ENCODE results near the gene CRTC1. TPM values are rescaled to one million over a fixed set of nuclear protein-coding genes. Genes with fewer than 3 reads are reported as not detected.

The CRTC1 gene
- total RNA-seq, 4 donors from 2014 or later, result 2.8 to 8.8 (median 3.7) TPM

DNA sequence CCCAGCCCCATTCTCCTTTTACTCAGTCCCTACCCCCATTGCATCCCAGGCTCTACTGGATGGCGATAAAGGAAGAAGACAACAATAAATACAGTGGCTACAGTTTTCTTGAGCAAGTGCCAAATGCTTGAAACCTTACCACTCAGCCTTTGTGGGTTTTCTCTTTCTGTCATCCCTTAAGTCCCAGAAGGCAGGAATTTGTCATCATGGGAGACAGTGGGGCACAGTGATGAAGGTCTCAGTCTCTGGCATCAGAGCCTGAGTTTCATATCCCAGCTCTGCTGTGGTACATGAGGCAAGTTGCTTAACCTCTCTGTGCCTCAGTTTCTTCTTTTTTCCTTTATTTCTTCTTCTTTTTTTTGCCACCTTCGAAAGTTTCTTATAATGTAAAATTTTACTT, 112.8 kb downstream of the CRTC1 start:
- Histone ChIP-seq H3K27me3 (peaks cover 38 to 47% (median 38%) of the 10 kb centered on the region in 3 donors), H3K36me3 (no peaks in the 10 kb centered on the region), H3K27ac (no peak overlapping the region), H3K4me3 (no peak overlapping the region), H3K9me3 (no peaks in the 10 kb centered on the region), H3K4me1 (peaks cover 0 to under 1% of the 10 kb centered on the region in 2 donors)
- intact Hi-C loops (cut with DNase I; ENCODE audit: low total_unique reads) (no loop called here), in situ Hi-C loops (cut with MboI; ENCODE audit: low sequenced_read_pairs in 4 of 4) (no loop called here)
- DNase-seq (no peak), ATAC-seq (no peak)
- TF ChIP-seq POLR2A (IDR thresholded peaks at IDR 0.05), result no peak

DNA sequence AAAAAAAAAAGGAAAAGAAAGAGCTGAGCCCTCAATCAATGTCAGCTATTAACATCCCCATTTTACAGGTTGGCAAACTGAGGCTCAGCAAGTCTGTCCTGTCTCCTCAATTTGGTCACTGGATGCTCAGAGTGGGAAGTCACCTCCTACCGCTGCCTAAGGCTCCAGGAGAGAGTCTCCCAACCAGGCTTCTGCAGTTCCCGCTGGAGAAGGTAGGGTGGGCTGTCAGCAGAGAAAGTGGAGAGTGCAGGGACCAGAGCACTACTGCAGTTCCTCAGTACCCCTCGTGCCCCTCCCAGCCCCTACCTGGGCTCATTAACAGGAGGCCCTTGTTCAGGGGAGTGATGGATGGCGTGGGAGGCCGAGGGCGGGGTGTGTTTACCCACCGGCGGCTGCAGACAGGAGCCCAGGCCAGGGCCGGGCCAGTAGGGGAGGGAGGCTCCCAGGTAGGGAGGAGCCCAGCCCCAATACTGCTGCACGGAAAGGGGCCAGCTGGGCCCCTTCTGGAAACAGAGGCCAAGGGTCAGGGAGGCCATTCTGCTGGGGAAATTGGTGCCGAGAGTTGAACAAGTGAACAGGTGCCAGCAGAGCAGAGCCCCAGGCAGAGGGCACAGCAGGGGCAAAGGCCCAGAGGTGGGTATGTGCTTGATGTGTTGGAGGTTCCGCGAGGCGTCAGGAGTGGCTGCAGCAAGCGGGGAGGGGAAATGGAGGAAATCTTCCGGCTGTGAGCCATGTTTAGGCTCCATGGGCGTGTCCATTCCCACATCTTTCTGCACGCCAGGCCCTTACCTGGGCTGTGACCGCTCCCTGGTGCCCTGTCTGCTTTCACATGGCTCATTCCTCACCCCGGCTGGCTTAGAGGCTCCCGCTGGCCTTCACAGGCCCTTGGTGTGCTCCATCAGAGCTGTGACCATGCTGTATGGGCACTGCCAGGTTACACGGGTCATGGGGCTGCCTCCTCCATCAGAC, 115.2 kb downstream of the CRTC1 start:
- DNase-seq (no peak), ATAC-seq (no peak)
- Histone ChIP-seq H3K27ac (no peak overlapping the region), H3K27me3 (peaks cover 19 to 35% (median 24%) of the 10 kb centered on the region in 3 donors), H3K4me3 (no peak overlapping the region), H3K9me3 (no peaks in the 10 kb centered on the region), H3K4me1 (no peaks in the 10 kb centered on the region), H3K36me3 (no peaks in the 10 kb centered on the region)
- no peak for TF ChIP-seq CTCF (IDR thresholded peaks at IDR 0.05 in 4 of 5, conservative IDR thresholded peaks at IDR 0.05 in 1 of 5)
- in situ Hi-C loops (cut with MboI; ENCODE audit: low sequenced_read_pairs in 4 of 4) (no loop called here), intact Hi-C loops (cut with DNase I; ENCODE audit: low total_unique reads) (no loop called here)

GRCh38 chr19:18799389-18799970, 116.0 kb downstream of the CRTC1 start:
- no peak overlapping the region for H3K4me3 ChIP-seq
- DNase-seq (no peak), ATAC-seq (no peak)
- H3K27me3 ChIP-seq, result peaks cover 19 to 37% (median 24%) of the 10 kb centered on the region in 3 donors
- H3K27ac ChIP-seq, result no peak overlapping the region
- no peak for TF ChIP-seq CTCF (IDR thresholded peaks at IDR 0.05 in 4 of 5, conservative IDR thresholded peaks at IDR 0.05 in 1 of 5)
- no peak for TF ChIP-seq POLR2A (IDR thresholded peaks at IDR 0.05)
- intact Hi-C loops (cut with DNase I; ENCODE audit: low total_unique reads) (no loop called here), in situ Hi-C loops (cut with MboI; ENCODE audit: low sequenced_read_pairs in 4 of 4) (no loop called here)
- H3K9me3 ChIP-seq, result no peaks in the 10 kb centered on the region
- H3K36me3 ChIP-seq, result no peaks in the 10 kb centered on the region
- no peaks in the 10 kb centered on the region for H3K4me1 ChIP-seq

- H3K4me3 ChIP-seq, result no peak overlapping the region
- intact Hi-C loops (cut with DNase I; ENCODE audit: low total_unique reads), result no loop called here
- no peak for ATAC-seq
- no peaks in the 10 kb centered on the region for H3K9me3 ChIP-seq
- in situ Hi-C loops (cut with MboI; ENCODE audit: low sequenced_read_pairs in 4 of 4), result no loop called here
- no peak for DNase-seq
- H3K27ac ChIP-seq, result no peak overlapping the region
- H3K36me3 ChIP-seq, result no peaks in the 10 kb centered on the region
- H3K27me3 ChIP-seq, result peaks cover 16 to 32% (median 20%) of the 10 kb centered on the region in 3 donors
- H3K4me1 ChIP-seq, result no peaks in the 10 kb centered on the region
- no peak for TF ChIP-seq POLR2A (IDR thresholded peaks at IDR 0.05)
- TF ChIP-seq CTCF (IDR thresholded peaks at IDR 0.05 in 4 of 5, conservative IDR thresholded peaks at IDR 0.05 in 1 of 5), result no peak
These were observed 116.6 kb downstream of the CRTC1 start for GRCh38 chr19:18800079-18800478.

- intact Hi-C loops (cut with DNase I; ENCODE audit: low total_unique reads) (no loop called here), in situ Hi-C loops (cut with MboI; ENCODE audit: low sequenced_read_pairs in 4 of 4) (no loop called here)
- DNase-seq (no peak), ATAC-seq (no peak)
- Histone ChIP-seq H3K27ac (no peak overlapping the region), H3K4me1 (no peaks in the 10 kb centered on the region), H3K36me3 (no peaks in the 10 kb centered on the region), H3K9me3 (no peaks in the 10 kb centered on the region), H3K4me3 (no peak overlapping the region), H3K27me3 (peaks cover 10 to 26% (median 16%) of the 10 kb centered on the region in 3 donors)
- no peak for TF ChIP-seq CTCF (IDR thresholded peaks at IDR 0.05 in 4 of 5, conservative IDR thresholded peaks at IDR 0.05 in 1 of 5)
- TF ChIP-seq POLR2A (IDR thresholded peaks at IDR 0.05), result no peak
These were observed 117.2 kb downstream of the CRTC1 start for GRCh38 chr19:18800636-18801035.
